ENCODE measurements around the gene TENM3.

The TENM3 gene

GRCh38 chr4:182413550-182413949 is 170.3 kb downstream of the TENM3 start:
- DNase-seq, result no peak

GRCh38 chr4:182415116-182415515 is 171.9 kb downstream of the TENM3 start:
- no peak for DNase-seq

GRCh38 chr4:182416067-182416466 is 172.9 kb downstream of the TENM3 start:
- DNase-seq, result no peak

- DNase-seq, result no peak
These were observed 175.0 kb downstream of the TENM3 start for GRCh38 chr4:182418054-182418734.

GRCh38 chr4:182420189-182420588 is 177.0 kb downstream of the TENM3 start:
- no peak for DNase-seq

GRCh38 chr4:182421753-182422152 is 178.6 kb downstream of the TENM3 start:
- no peak for DNase-seq

GRCh38 chr4:182425302-182425701 is 182.1 kb downstream of the TENM3 start:
- no peak for DNase-seq

- DNase-seq, result no peak
These were observed 183.7 kb downstream of the TENM3 start for GRCh38 chr4:182426901-182427300.

- DNase-seq, result no peak
These were observed 184.4 kb downstream of the TENM3 start for GRCh38 chr4:182427554-182427953.

GRCh38 chr4:182429896-182430295 is 186.7 kb downstream of the TENM3 start:
- no peak for DNase-seq

GRCh38 chr4:182432819-182433218 is 189.6 kb downstream of the TENM3 start:
- no peak for DNase-seq

GRCh38 chr4:182434720-182435119 is 191.5 kb downstream of the TENM3 start:
- DNase-seq, result no peak

- no peak for DNase-seq
These were observed 192.2 kb downstream of the TENM3 start for GRCh38 chr4:182435401-182435800.

GRCh38 chr4:182443070-182443469 is 199.9 kb downstream of the TENM3 start:
- no peak for DNase-seq

GRCh38 chr4:182447767-182448280 is 204.6 kb downstream of the TENM3 start:
- no peak for DNase-seq

- peak; percentile 8 for DNase-seq
These were observed 205.3 kb downstream of the TENM3 start for GRCh38 chr4:182448281-182449151.

GRCh38 chr4:182449186-182449929 is 206.2 kb downstream of the TENM3 start:
- no peak for DNase-seq

- no peak for DNase-seq
These were observed 206.8 kb downstream of the TENM3 start for GRCh38 chr4:182449930-182450439.

- DNase-seq, result no peak
These were observed 208.2 kb downstream of the TENM3 start for GRCh38 chr4:182451441-182451840.

GRCh38 chr4:182453830-182454229 is 210.6 kb downstream of the TENM3 start:
- no peak for DNase-seq

- no peak for DNase-seq
These were observed 211.3 kb downstream of the TENM3 start for GRCh38 chr4:182454440-182455013.

GRCh38 chr4:182465114-182465513 is 221.9 kb downstream of the TENM3 start:
- DNase-seq, result no peak

- no peak for DNase-seq
These were observed 222.8 kb downstream of the TENM3 start for GRCh38 chr4:182465979-182466378.

All from CD4-positive, alpha-beta T cell treated with Interleukin-10 for 1 hour (primary cell).